BJ (cell line): ENCODE data around the gene CHRM3. TPM values are rescaled to one million over a fixed set of nuclear protein-coding genes. Genes with fewer than 3 reads are reported as not detected.

Experiments
- CTCF ChIA-PET: fragments of 350-600 bp; formaldehyde crosslinking; extraction: SDS; loops from one replicate; lab custom pipeline; 2021; ENCODE audit warnings: antibody characterized with exemption, inconsistent platforms; lab: Yijun Ruan, JAX
- POLR2A ChIA-PET: fragments of 300-600 bp; sonication (Branson Sonifier 250); formaldehyde crosslinking; extraction: SDS; loops from one replicate; lab custom pipeline; 2021; ENCODE audit warnings: antibody characterized with exemption; lab: Charles Lee
- DNase-seq: peaks from one replicate; pipeline ENCODE4 v3.0.0-alpha.2; 2011; ENCODE audit warnings: low read depth
- H3K27me3 ChIP-seq: 2 replicates; pipeline ENCODE4 v1.6.0; 2011; ENCODE audit warnings: low read length; ENCODE audit not compliant: control insufficient read depth, insufficient read depth
- H3K36me3 ChIP-seq: 2 replicates; pipeline ENCODE4 v1.5.1; 2011; ENCODE audit warnings: low read length; ENCODE audit not compliant: control insufficient read depth, insufficient read depth
- H3K4me3 ChIP-seq: 2 replicates; pipeline ENCODE4 v1.5.1; 2011; ENCODE audit warnings: low read depth, mild to moderate bottlenecking, control low read depth, low read length
- polyA plus RNA-seq: library from polyadenylated mRNA; depleted of rRNA; stranded (reverse); fragments of >200 nt; gene quantifications from 2 replicates; pipeline ENCODE4 v1.2.3, GENCODE V29; 2011
- TF ChIP-seq, protein P1 (sequence below): IDR thresholded peaks from 2 replicates; pipeline ENCODE4 v1.5.1; 2011; ENCODE audit warnings: low read depth, mild to moderate bottlenecking, control low read depth, inconsistent platforms, low read length, moderate library complexity; ENCODE audit not compliant: insufficient read depth

Gene CHRM3
- polyA plus RNA-seq, 1 experiment: 0.72 TPM

DNA sequence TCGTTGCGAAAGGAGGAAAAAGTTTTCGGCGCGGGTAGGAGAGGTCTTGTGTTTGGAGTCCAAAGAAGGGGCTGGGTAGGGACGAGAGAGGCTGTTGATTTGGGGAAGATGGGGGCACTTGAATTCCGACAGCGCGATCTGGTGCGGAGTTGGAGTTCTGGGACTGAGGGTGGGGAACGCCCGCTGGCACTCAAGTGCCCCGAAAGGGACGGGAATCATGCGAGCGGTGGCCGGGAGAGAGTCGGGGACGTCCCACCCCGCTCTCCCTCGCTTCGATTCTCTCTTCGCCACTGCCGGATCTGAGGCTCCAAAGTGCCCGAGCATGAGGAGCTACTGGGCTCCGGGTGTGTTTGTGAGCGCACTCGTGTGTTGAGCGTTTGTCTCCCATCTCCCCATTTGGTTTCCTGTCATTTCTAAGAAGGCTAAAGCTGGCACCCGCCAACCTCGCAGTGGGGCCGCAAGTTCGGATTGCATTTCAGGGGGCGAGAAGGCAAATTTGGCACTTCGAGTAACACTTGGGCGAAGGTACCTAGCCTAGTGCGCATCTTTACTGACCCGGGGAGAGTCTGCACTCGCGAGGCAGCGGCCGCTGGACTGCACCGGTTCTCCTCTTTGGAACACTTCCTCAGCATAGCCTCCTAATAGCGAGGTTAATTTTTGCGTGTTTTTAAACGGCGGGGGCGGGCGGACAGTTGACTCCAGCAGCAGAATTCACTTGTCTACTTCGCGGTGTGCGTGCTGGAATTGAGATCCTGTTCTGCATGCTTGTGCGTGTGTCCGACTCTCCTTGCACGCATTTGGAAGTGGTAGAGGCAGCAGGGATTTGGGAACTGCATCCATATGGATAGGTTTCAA lies 1.2 kb downstream of the CHRM3 start:
- ChIA-PET POLR2A (no interaction called here), CTCF (no interaction called here)
- Histone ChIP-seq H3K36me3 (no peaks in the 10 kb centered on the region), H3K4me3 (peak overlapping the region; percentile 40), H3K27me3 (peaks cover 8% of the 10 kb centered on the region)
- TF ChIP-seq, protein P1, sequence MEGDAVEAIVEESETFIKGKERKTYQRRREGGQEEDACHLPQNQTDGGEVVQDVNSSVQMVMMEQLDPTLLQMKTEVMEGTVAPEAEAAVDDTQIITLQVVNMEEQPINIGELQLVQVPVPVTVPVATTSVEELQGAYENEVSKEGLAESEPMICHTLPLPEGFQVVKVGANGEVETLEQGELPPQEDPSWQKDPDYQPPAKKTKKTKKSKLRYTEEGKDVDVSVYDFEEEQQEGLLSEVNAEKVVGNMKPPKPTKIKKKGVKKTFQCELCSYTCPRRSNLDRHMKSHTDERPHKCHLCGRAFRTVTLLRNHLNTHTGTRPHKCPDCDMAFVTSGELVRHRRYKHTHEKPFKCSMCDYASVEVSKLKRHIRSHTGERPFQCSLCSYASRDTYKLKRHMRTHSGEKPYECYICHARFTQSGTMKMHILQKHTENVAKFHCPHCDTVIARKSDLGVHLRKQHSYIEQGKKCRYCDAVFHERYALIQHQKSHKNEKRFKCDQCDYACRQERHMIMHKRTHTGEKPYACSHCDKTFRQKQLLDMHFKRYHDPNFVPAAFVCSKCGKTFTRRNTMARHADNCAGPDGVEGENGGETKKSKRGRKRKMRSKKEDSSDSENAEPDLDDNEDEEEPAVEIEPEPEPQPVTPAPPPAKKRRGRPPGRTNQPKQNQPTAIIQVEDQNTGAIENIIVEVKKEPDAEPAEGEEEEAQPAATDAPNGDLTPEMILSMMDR: no peak
- DNase-seq: no peak

DNA sequence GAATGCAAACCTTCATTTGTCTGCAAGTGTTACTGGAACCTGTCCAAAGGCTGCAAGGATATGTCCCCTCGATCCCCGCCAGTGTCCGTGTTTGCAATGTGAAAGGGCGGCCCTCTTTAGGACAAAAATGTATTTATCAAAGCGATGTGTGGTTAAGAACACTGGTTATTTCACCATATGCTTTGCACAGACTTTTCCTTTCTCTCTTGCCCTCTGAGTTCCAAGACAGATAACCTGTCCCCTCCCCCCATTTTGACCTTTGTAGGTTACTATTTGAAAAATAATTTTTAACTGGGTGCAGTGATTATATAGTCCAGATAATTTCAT lies 1.8 kb downstream of the CHRM3 start:
- peaks cover 8% of the 10 kb centered on the region for H3K27me3 ChIP-seq
- TF ChIP-seq, protein P1: no peak
- peak overlapping the region; percentile 40; the same call in 1 of the 2 replicates for H3K4me3 ChIP-seq
- no peaks in the 10 kb centered on the region for H3K36me3 ChIP-seq
- CTCF ChIA-PET: no interaction called here
- POLR2A ChIA-PET: no interaction called here
- DNase-seq: no peak

DNA sequence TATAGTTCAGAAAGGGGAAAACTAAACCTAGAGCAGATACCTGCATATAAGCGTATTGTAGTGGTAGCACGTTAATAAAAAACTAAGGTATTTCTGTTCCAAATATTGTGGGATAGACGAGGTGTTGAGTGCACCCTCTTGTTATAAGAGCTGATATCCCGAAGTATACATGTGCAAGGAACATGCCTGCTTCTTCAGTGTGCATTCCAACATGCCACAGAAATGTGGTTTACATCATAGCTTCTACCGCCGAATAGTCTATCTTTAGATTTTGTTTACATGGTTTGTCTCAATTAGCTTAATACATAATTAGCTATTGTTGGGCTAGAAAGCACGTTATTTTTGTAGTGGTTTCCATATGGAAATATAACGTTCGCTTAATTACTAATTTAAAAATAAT lies 2.2 kb downstream of the CHRM3 start:
- Histone ChIP-seq H3K36me3 (no peaks in the 10 kb centered on the region), H3K27me3 (peaks cover 8% of the 10 kb centered on the region), H3K4me3 (no peak overlapping the region)
- TF ChIP-seq, protein P1: no peak
- ChIA-PET CTCF (no interaction called here), POLR2A (no interaction called here)
- DNase-seq: no peak

DNA sequence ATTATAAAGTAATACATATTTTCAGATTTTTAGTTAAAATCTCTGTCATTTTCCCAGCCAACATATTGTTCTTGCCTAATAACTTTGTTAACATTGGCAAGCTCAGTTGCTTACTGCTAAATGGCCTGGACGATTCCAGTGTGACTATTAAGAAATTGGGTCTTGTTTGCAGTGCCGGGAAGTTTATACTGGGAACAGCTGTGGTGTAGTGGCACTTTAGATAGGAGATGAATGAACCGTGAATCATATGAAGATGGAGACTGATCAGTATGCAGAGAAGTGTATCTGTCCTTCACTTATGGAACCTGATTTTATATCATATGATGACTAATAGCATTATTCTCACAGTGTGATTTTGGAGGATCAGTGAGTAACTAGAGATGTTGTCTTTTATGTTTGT lies 3.3 kb downstream of the CHRM3 start:
- H3K36me3 ChIP-seq: no peaks in the 10 kb centered on the region
- no peak overlapping the region for H3K4me3 ChIP-seq
- ChIA-PET CTCF (no interaction called here), POLR2A (no interaction called here)
- H3K27me3 ChIP-seq: peaks cover 8% of the 10 kb centered on the region
- TF ChIP-seq, protein P1: no peak
- no peak for DNase-seq

DNA sequence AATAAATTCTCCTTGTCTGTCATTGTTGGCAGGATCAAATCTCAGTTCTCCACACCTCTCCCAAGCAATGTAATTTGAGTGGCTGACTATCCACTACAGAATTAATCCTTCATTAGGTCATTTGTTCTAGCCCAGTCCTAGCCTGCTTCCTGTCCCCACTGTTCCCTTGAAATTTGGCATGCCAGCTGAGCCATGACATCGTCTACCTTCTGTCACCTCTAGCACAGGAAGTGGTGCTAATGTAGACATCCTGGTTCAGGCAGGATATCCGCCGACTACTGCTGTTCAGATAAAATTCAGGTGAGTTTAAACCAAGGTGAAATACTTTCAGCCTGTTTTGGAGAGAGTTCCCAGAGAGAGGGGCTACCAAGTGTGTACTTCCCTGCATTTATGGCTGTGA lies 5.9 kb downstream of the CHRM3 start:
- POLR2A ChIA-PET: no interaction called here
- Histone ChIP-seq H3K4me3 (no peak overlapping the region), H3K27me3 (peaks cover 6% of the 10 kb centered on the region), H3K36me3 (no peaks in the 10 kb centered on the region)
- TF ChIP-seq, protein P1: no peak
- DNase-seq: no peak
- CTCF ChIA-PET: no interaction called here
